PFSK-1 (cell line): Measurements from ENCODE around the gene GRIN2A.

Source experiments
- FOXP2 ChIP-seq: optimal IDR thresholded peaks from 2 replicates; pipeline ENCODE3; 2011; ENCODE audit warnings: borderline replicate concordance, control low read depth, inconsistent platforms; ENCODE audit not compliant: insufficient read depth; ENCODE audit errors: extremely low read length, extremely low read depth
- POLR2AphosphoS5 ChIP-seq: IDR thresholded peaks from 2 replicates; pipeline ENCODE4 v1.6.1; 2012; ENCODE audit warnings: low read depth, mild to moderate bottlenecking, control low read depth, low read length, moderate library complexity
- REST ChIP-seq, 2 experiments: IDR thresholded peaks; 2 replicates each; pipeline versions ENCODE4 v1.6.1 to v1.8.0; 2011 to 2012; ENCODE audit warnings: low read depth in 2 of 2, low read length in 2 of 2, control low read depth in 1 of 2, inconsistent platforms in 1 of 2, mild to moderate bottlenecking in 1 of 2, moderate library complexity in 1 of 2; ENCODE audit not compliant: insufficient read depth in 1 of 2
- SIN3A ChIP-seq: IDR thresholded peaks from 2 replicates; pipeline ENCODE4 v1.6.1; 2012; ENCODE audit warnings: mild to moderate bottlenecking, low read length, moderate library complexity, borderline replicate concordance; ENCODE audit not compliant: insufficient read depth
- TAF1 ChIP-seq: IDR thresholded peaks from 2 replicates; pipeline ENCODE4 v1.6.1; 2012; ENCODE audit warnings: low read length, control low read depth, borderline replicate concordance; ENCODE audit not compliant: insufficient read depth

GRCh38 chr16:10168258-10168657, 14.0 kb downstream of the GRIN2A start:
- TF ChIP-seq POLR2AphosphoS5 (no peak), SIN3A (no peak), REST (IDR thresholded peaks at IDR 0.05; ENCODE audit: insufficient read depth in 1 of 2, low read depth in 2 of 2, low read length in 2 of 2) (no peak), TAF1 (no peak), FOXP2 (no peak)
